ENCODE data around the gene LRBA.

The LRBA gene

GRCh38 chr4:150867148-150867547, 147.9 kb downstream of the LRBA start:
- peak; percentile 2 for DNase-seq

- no peak for DNase-seq
Measured at GRCh38 chr4:150863456-150863855, 151.6 kb downstream of the LRBA start.

GRCh38 chr4:150862829-150863228, 152.3 kb downstream of the LRBA start:
- no peak for DNase-seq

GRCh38 chr4:150859453-150859852, 155.6 kb downstream of the LRBA start:
- no peak for DNase-seq

- no peak for DNase-seq
Measured at GRCh38 chr4:150855981-150856510, 159.0 kb downstream of the LRBA start.

- DNase-seq, result no peak
Measured at GRCh38 chr4:150854600-150854999, 160.5 kb downstream of the LRBA start.

- DNase-seq, result no peak
Measured at GRCh38 chr4:150853882-150854281, 161.2 kb downstream of the LRBA start.

- DNase-seq, result no peak
Measured at GRCh38 chr4:150852216-150852615, 162.9 kb downstream of the LRBA start.

GRCh38 chr4:150849016-150849415, 166.1 kb downstream of the LRBA start:
- no peak for DNase-seq

GRCh38 chr4:150828159-150828558, 186.9 kb downstream of the LRBA start:
- DNase-seq, result no peak

GRCh38 chr4:150827226-150827625, 187.9 kb downstream of the LRBA start:
- no peak for DNase-seq

GRCh38 chr4:150826306-150826705, 188.8 kb downstream of the LRBA start:
- no peak for DNase-seq

GRCh38 chr4:150822407-150822806, 192.7 kb downstream of the LRBA start:
- no peak for DNase-seq

GRCh38 chr4:150821641-150822040, 193.4 kb downstream of the LRBA start:
- DNase-seq, result no peak

GRCh38 chr4:150820409-150820808, 194.7 kb downstream of the LRBA start:
- DNase-seq, result no peak

GRCh38 chr4:150818661-150819060, 196.4 kb downstream of the LRBA start:
- DNase-seq, result no peak

- no peak for DNase-seq
Measured at GRCh38 chr4:150817804-150818528, 197.1 kb downstream of the LRBA start.

- DNase-seq, result no peak
Measured at GRCh38 chr4:150817017-150817416, 198.1 kb downstream of the LRBA start.

GRCh38 chr4:150816491-150816890, 198.6 kb downstream of the LRBA start:
- no peak for DNase-seq

- DNase-seq, result no peak
Measured at GRCh38 chr4:150814873-150815272, 200.2 kb downstream of the LRBA start.

- DNase-seq, result no peak
Measured at GRCh38 chr4:150805183-150806025, 209.7 kb downstream of the LRBA start.

GRCh38 chr4:150801833-150802232, 213.3 kb downstream of the LRBA start:
- DNase-seq, result no peak

GRCh38 chr4:150799207-150799606, 215.9 kb downstream of the LRBA start:
- DNase-seq, result no peak

GRCh38 chr4:150794706-150795105, 220.4 kb downstream of the LRBA start:
- no peak for DNase-seq
